PFSK-1 (cell line): Measurements from ENCODE around the gene TSC22D2.

ENCODE experiments used
- FOXP2 ChIP-seq: optimal IDR thresholded peaks from 2 replicates; pipeline ENCODE3; 2011; ENCODE audit warnings: borderline replicate concordance, control low read depth, inconsistent platforms; ENCODE audit not compliant: insufficient read depth; ENCODE audit errors: extremely low read length, extremely low read depth
- POLR2AphosphoS5 ChIP-seq: IDR thresholded peaks from 2 replicates; pipeline ENCODE4 v1.6.1; 2012; ENCODE audit warnings: low read depth, mild to moderate bottlenecking, control low read depth, low read length, moderate library complexity
- SIN3A ChIP-seq: IDR thresholded peaks from 2 replicates; pipeline ENCODE4 v1.6.1; 2012; ENCODE audit warnings: mild to moderate bottlenecking, low read length, moderate library complexity, borderline replicate concordance; ENCODE audit not compliant: insufficient read depth
- TAF1 ChIP-seq: IDR thresholded peaks from 2 replicates; pipeline ENCODE4 v1.6.1; 2012; ENCODE audit warnings: low read length, control low read depth, borderline replicate concordance; ENCODE audit not compliant: insufficient read depth
- TF ChIP-seq, protein P1 (sequence below), 2 experiments: IDR thresholded peaks; 2 replicates each; pipeline versions ENCODE4 v1.6.1 to v1.8.0; 2011 to 2012; ENCODE audit warnings: low read depth in 2 of 2, low read length in 2 of 2, control low read depth in 1 of 2, inconsistent platforms in 1 of 2, mild to moderate bottlenecking in 1 of 2, moderate library complexity in 1 of 2; ENCODE audit not compliant: insufficient read depth in 1 of 2

TSC22D2 gene

DNA sequence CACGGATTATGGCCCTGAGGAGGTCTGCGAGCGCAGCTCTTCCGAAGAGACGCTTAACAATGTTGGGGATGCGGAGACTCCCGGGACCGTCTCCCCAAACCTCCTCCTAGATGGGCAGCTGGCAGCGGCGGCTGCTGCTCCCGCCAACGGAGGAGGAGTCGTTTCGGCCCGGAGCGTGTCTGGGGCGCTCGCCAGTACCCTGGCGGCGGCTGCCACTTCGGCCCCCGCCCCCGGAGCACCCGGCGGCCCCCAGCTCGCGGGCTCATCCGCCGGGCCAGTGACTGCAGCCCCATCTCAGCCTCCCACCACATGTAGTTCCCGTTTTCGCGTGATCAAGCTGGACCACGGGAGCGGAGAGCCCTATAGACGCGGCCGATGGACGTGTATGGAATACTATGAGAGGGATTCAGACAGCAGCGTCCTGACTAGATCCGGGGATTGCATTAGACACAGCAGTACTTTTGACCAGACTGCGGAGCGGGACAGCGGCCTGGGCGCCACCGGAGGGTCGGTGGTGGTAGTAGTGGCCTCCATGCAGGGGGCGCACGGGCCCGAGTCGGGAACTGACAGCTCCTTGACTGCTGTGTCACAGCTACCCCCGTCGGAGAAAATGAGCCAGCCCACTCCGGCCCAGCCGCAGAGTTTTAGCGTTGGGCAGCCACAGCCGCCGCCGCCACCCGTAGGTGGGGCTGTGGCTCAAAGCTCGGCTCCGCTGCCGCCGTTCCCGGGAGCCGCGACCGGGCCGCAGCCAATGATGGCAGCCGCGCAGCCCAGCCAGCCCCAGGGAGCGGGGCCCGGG, 1.6 kb downstream of the TSC22D2 start:
- TF ChIP-seq POLR2AphosphoS5 = no peak
- TF ChIP-seq, protein P1, sequence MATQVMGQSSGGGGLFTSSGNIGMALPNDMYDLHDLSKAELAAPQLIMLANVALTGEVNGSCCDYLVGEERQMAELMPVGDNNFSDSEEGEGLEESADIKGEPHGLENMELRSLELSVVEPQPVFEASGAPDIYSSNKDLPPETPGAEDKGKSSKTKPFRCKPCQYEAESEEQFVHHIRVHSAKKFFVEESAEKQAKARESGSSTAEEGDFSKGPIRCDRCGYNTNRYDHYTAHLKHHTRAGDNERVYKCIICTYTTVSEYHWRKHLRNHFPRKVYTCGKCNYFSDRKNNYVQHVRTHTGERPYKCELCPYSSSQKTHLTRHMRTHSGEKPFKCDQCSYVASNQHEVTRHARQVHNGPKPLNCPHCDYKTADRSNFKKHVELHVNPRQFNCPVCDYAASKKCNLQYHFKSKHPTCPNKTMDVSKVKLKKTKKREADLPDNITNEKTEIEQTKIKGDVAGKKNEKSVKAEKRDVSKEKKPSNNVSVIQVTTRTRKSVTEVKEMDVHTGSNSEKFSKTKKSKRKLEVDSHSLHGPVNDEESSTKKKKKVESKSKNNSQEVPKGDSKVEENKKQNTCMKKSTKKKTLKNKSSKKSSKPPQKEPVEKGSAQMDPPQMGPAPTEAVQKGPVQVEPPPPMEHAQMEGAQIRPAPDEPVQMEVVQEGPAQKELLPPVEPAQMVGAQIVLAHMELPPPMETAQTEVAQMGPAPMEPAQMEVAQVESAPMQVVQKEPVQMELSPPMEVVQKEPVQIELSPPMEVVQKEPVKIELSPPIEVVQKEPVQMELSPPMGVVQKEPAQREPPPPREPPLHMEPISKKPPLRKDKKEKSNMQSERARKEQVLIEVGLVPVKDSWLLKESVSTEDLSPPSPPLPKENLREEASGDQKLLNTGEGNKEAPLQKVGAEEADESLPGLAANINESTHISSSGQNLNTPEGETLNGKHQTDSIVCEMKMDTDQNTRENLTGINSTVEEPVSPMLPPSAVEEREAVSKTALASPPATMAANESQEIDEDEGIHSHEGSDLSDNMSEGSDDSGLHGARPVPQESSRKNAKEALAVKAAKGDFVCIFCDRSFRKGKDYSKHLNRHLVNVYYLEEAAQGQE (IDR thresholded peaks at IDR 0.05; ENCODE audit: insufficient read depth in 1 of 2, low read depth in 2 of 2, low read length in 2 of 2) = no peak
- TF ChIP-seq FOXP2 = no peak
- no peak for TF ChIP-seq TAF1
- TF ChIP-seq SIN3A = no peak

DNA sequence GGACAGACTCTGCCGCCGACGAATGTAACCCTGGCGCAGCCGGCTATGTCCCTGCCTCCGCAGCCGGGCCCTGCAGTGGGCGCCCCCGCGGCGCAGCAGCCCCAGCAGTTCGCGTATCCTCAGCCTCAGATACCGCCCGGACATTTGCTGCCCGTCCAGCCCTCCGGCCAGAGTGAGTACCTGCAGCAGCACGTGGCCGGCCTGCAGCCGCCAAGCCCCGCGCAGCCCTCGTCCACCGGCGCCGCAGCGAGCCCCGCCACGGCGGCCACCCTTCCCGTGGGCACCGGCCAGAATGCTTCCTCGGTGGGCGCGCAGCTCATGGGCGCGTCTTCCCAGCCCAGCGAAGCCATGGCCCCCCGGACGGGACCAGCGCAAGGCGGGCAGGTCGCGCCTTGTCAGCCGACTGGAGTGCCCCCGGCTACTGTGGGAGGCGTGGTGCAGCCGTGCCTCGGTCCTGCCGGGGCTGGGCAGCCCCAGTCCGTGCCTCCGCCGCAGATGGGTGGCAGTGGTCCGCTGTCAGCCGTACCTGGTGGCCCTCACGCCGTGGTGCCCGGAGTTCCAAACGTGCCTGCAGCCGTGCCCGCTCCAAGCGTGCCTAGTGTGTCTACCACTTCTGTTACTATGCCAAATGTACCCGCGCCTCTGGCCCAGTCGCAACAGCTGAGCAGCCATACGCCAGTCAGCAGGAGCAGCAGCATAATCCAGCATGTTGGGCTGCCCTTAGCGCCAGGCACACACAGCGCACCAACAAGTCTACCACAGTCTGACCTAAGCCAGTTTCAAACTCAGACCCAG, 2.4 kb downstream of the TSC22D2 start:
- no peak; the same call in 1 of the 2 replicates for TF ChIP-seq POLR2AphosphoS5
- TF ChIP-seq SIN3A = no peak
- no peak for TF ChIP-seq FOXP2
- TF ChIP-seq TAF1 = no peak
- TF ChIP-seq, protein P1 (IDR thresholded peaks at IDR 0.05; ENCODE audit: insufficient read depth in 1 of 2, low read depth in 2 of 2, low read length in 2 of 2) = no peak

DNA sequence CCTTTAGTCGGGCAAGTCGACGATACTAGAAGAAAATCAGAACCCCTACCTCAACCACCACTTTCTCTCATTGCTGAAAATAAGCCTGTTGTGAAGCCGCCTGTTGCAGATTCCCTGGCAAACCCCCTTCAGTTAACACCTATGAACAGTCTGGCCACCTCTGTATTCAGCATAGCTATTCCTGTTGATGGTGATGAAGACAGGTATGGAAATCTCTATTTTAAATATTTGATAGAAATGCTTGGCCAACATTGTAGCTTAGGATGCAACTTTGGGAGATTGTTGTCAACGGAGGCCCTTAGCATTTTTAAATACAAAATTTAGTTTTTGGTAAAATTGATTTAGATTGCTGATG, 3.0 kb downstream of the TSC22D2 start:
- TF ChIP-seq POLR2AphosphoS5 (no peak), SIN3A (no peak), FOXP2 (no peak), TAF1 (no peak)
- TF ChIP-seq, protein P1 (IDR thresholded peaks at IDR 0.05; ENCODE audit: insufficient read depth in 1 of 2, low read depth in 2 of 2, low read length in 2 of 2) = no peak

DNA sequence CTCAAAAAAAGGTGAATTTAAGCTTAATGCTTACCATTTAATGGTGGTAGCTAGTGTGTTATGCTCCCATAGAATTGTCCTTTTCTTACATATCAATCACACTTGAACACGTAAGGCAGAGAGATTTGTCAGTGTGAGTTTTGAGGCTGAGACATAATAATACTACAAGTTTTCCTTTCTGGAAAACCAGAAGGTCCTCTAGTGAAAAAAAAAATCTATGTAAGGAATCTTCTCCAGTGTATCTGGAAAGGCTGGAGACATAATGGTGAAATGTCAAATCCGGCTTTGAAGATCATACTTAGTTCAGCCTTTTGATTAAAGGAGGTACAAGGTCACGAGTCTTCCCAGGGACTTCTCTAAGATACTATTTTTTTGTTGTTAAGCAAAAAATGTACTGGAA, 3.4 kb downstream of the TSC22D2 start:
- TF ChIP-seq SIN3A (no peak), FOXP2 (no peak), POLR2AphosphoS5 (no peak), TAF1 (no peak)
- TF ChIP-seq, protein P1 (IDR thresholded peaks at IDR 0.05; ENCODE audit: insufficient read depth in 1 of 2, low read depth in 2 of 2, low read length in 2 of 2) = no peak
